HUES64 (cell line): Measurements from ENCODE around the gene CDHR2.
"Not testable (repeated sequence)": the region's sequence is repeated elsewhere in the genome, so short reads cannot be mapped to it uniquely, and the experiment has no call there.

Source experiments
- H3K27ac ChIP-seq: 2 replicates; pipeline ENCODE4 v1.7.0; 2013; ENCODE audit warnings: low read depth, low read length, inconsistent platforms
- H3K27me3 ChIP-seq: 2 replicates; pipeline ENCODE4 v1.6.1; 2013; ENCODE audit warnings: mild to moderate bottlenecking, low read length; ENCODE audit not compliant: insufficient read depth
- H3K36me3 ChIP-seq: 2 replicates; pipeline ENCODE4 v1.6.1; 2013; ENCODE audit warnings: mild to moderate bottlenecking, low read length; ENCODE audit not compliant: insufficient read depth
- H3K4me1 ChIP-seq: 2 replicates; pipeline ENCODE4 v1.6.1; 2013; ENCODE audit warnings: mild to moderate bottlenecking, low read length, moderate library complexity; ENCODE audit not compliant: insufficient read depth
- H3K4me3 ChIP-seq: 2 replicates; pipeline ENCODE4 v1.5.1; 2013; ENCODE audit warnings: mild to moderate bottlenecking, low read length, moderate library complexity
- H3K9ac ChIP-seq: 2 replicates; pipeline ENCODE4 v1.6.1; 2013; ENCODE audit warnings: mild to moderate bottlenecking, low read depth, low read length
- H3K9me3 ChIP-seq: 2 replicates; pipeline ENCODE4 v1.6.1; 2013; ENCODE audit warnings: low read depth, low read length; ENCODE audit not compliant: insufficient read depth
- WGBS: fragments of 150-250, 120-280 bp; methylation state at CpG from one replicate; pipeline ENCODE4 v1.1.7; 2013; ENCODE audit warnings: missing lambda C conversion rate; 5-methylcytosine and 5-hydroxymethylcytosine counted together

Gene CDHR2

DNA sequence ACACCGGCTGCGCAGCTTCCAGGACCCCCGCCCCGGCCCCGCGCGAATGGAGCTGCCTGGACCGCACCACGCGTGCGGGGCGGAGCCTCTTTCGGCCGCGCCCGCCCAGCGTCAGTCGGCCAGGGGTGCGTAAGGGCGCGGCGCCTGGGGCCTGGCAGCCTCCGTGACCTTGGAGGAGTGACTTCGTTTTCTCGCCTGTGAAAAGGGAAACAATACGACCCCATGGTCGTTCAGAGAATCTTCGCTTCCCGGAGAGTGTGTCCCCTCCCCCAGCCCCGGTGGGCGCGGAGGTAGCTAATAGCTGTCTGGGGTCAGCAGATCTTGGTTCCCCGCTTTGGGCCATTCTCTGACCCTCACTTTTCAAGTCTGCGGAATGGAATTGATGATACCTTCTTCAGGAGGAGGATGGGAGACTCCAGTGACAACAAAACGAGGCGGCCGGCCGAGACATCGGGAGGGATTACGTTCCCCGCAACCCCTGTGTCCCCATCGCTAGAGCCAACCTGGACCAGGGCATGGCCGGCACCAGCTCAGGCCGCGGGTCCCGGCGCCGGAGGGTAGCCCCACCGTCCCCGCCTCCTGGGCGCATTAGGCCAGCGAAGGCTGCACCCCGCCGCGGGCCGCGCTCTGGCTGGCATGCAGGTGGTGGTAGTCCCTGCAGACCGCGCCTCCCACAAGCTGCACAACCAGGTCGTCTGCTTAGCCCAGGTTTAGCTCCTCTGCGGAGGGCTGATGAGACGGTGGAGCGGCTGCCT lies 5.5 kb upstream of the CDHR2 start:
- Histone ChIP-seq H3K4me1 (peaks cover 16% of the 10 kb centered on the region), H3K27me3 (peaks cover 26% of the 10 kb centered on the region; the same call in 1 of the 2 replicates), H3K27ac (peak overlapping the region; percentile 54; the same call in 1 of the 2 replicates), H3K9ac (peak overlapping the region; percentile 72), H3K9me3 (no peaks in the 10 kb centered on the region), H3K4me3 (peak overlapping the region; percentile 77), H3K36me3 (no peaks in the 10 kb centered on the region)
- under 1% methylated on average over 63 of the region's 63 CpGs for WGBS

GRCh38 chr5:176545388-176545736 lies 3.8 kb upstream of the CDHR2 start:
- peaks cover 26% of the 10 kb centered on the region; the same call in 1 of the 2 replicates for H3K27me3 ChIP-seq
- no peak overlapping the region for H3K4me3 ChIP-seq
- H3K4me1 ChIP-seq, result peaks cover 14% of the 10 kb centered on the region
- WGBS, result 96% methylated on average over 6 of the region's 6 CpGs
- H3K9ac ChIP-seq, result no peak overlapping the region
- H3K27ac ChIP-seq, result no peak overlapping the region
- H3K9me3 ChIP-seq, result no peaks in the 10 kb centered on the region
- no peaks in the 10 kb centered on the region for H3K36me3 ChIP-seq

DNA sequence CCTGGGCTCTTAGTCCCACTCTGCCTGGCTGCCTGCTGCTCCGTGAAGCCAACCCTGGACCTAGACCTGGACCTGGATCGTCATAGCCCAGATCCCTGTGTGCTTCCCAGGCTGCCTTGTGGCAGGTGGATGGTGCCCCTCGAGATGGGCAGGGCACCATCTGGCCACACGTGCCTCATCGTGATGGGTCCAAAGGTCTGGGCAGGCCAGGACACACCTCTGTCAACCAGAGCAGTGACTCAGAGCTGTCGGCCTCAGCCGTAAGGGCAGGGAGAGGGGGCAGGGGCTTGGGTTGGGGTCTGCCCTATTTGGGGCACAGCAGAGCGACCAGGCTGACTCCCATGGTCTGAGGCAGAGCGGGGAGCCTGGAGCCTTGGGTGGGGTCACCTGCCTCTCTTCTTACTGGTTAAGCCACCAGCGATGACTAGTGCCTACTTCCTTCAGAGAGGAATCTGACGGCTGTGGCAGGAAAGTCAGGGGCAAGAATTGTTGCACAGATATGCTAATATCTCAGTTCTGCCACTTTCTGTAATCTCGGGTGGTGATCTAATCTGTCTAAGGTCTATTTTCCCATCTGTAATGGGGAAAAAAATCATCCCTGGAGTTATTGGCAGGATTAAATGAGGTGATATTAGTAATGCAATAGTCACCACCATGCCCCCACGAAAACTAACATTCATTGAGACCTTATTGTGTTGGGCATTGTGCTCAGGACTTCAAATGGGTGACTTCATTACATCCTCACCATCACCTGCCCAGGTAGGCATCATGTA lies 3.2 kb upstream of the CDHR2 start:
- no peak overlapping the region for H3K27ac ChIP-seq
- no peak overlapping the region for H3K4me3 ChIP-seq
- peaks cover 26% of the 10 kb centered on the region; the same call in 1 of the 2 replicates for H3K27me3 ChIP-seq
- H3K9ac ChIP-seq, result no peak overlapping the region
- H3K4me1 ChIP-seq, result peaks cover 10% of the 10 kb centered on the region
- WGBS, result 84% methylated on average over 13 of the region's 13 CpGs
- H3K36me3 ChIP-seq, result no peaks in the 10 kb centered on the region
- H3K9me3 ChIP-seq, result no peaks in the 10 kb centered on the region

DNA sequence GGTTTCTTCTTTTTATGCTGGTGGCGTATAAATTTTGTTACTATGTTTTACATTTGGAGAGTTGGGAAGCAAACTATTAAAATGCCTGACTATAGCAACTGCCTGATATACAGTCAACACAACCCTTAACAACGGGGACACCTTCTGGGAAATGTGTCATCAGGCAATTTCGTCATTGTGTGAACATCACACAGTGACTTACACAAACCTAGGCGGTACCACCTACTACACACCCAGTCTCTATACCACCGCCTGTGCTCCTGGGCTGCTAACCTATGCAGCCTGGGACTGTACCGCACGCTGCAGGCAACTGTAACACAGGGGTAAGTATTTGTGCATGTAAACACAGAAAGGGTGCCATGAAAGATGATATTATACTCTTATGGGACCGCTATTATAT lies 1.3 kb upstream of the CDHR2 start:
- Histone ChIP-seq H3K9ac (no peak overlapping the region), H3K27ac (no peak overlapping the region)
- WGBS, result 89% methylated on average over 8 of the region's 8 CpGs

GRCh38 chr5:176549871-176550270 lies 729 bp downstream of the CDHR2 start:
- 93% methylated on average over 7 of the region's 7 CpGs for WGBS
- Histone ChIP-seq H3K9ac (no peak overlapping the region), H3K27me3 (peaks cover 2% of the 10 kb centered on the region; the same call in 1 of the 2 replicates), H3K36me3 (no peaks in the 10 kb centered on the region), H3K4me1 (no peaks in the 10 kb centered on the region), H3K27ac (no peak overlapping the region), H3K9me3 (no peaks in the 10 kb centered on the region), H3K4me3 (no peak overlapping the region)

More for the DNA sequence above, 1.3 kb upstream of the CDHR2 start:
- no peaks in the 10 kb centered on the region for H3K9me3 ChIP-seq
- peaks cover 17% of the 10 kb centered on the region; the same call in 1 of the 2 replicates for H3K27me3 ChIP-seq
- H3K4me3 ChIP-seq, result no peak overlapping the region
- H3K4me1 ChIP-seq, result no peaks in the 10 kb centered on the region
- no peaks in the 10 kb centered on the region for H3K36me3 ChIP-seq

GRCh38 chr5:176550275-176550831 lies 1.2 kb downstream of the CDHR2 start:
- Histone ChIP-seq H3K36me3 (no peaks in the 10 kb centered on the region), H3K27me3 (no peaks in the 10 kb centered on the region), H3K27ac (no peak overlapping the region), H3K9me3 (no peaks in the 10 kb centered on the region), H3K4me1 (no peaks in the 10 kb centered on the region), H3K4me3 (no peak overlapping the region), H3K9ac (no peak overlapping the region)
- whole genome bisulfite sequencing, result 89% methylated on average over 16 of the region's 16 CpGs

DNA sequence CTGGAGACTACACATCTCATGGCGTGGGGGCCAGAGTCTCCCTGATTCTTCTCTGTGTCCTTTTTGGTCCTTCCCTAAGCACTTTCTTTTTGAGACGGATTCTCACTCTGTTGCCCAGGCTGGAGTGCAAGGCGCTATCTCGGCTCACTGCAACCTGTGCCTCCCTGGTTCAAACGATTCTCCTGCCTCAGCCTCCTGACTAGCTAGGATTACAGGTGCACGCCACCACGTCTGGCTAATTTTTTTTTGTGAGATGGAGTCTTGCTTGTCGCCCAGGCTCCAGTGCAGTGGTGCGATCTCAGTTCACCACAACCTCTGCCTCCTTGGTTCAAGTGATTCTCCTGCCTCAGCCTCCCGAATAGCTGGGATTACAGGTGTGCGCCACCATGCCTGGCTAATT lies 1.8 kb downstream of the CDHR2 start:
- WGBS, result 94% methylated on average over 11 of the region's 11 CpGs
- not testable (repeated sequence) for H3K4me1 ChIP-seq, H3K4me3 ChIP-seq, H3K27me3 ChIP-seq, H3K36me3 ChIP-seq, H3K9ac ChIP-seq, H3K9me3 ChIP-seq, H3K27ac ChIP-seq

- no peak overlapping the region for H3K4me3 ChIP-seq
- 89% methylated on average over 11 of the region's 11 CpGs for WGBS
- H3K9me3 ChIP-seq, result no peaks in the 10 kb centered on the region
- no peak overlapping the region for H3K27ac ChIP-seq
- no peaks in the 10 kb centered on the region for H3K4me1 ChIP-seq
- H3K9ac ChIP-seq, result no peak overlapping the region
- H3K36me3 ChIP-seq, result no peaks in the 10 kb centered on the region
- H3K27me3 ChIP-seq, result no peaks in the 10 kb centered on the region
Measured at GRCh38 chr5:176552332-176552869, 3.3 kb downstream of the CDHR2 start.

DNA sequence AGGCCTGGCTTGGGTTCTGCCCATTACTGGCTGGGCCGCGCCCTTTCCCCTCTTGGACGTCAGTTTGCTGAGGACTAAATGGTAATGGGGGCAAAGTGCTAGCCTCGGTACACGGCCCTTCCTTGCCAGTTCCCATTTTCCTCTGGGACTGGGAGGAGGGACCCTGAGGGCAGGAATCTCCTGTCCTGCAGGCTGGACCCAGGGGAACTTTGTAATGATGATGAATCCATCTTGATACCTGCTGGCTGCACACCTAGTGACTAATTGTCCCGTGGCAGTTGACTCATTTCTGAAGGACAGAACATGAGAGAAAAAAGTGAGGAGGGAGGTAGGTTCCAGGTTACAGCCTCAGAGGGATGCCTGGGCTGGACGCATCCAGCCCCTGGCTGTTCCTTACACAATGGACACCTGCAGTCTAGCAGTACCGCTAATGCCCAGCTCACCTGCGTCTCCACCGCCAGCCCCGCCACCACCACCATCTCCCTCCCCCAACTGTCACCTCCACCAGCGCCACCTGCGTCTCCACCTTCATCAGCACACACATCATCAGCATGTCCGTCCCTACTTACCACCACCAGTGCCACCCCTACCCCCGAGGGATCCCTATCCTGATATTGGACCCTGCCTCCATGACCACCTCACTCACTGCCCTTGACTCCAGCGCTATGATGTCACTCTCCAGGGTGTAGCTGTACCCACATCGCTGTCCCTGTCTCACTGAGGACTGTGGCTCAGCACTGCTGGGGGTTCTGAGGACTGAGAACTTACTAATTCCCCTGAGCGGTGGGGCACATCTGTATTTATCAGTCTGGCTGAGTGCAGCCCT lies 4.3 kb downstream of the CDHR2 start:
- no peak overlapping the region for H3K27ac ChIP-seq
- no peaks in the 10 kb centered on the region for H3K27me3 ChIP-seq
- H3K4me1 ChIP-seq, result no peaks in the 10 kb centered on the region
- H3K4me3 ChIP-seq, result no peak overlapping the region
- H3K9me3 ChIP-seq, result no peaks in the 10 kb centered on the region
- 71% methylated on average over 18 of the region's 18 CpGs for WGBS
- H3K36me3 ChIP-seq, result no peaks in the 10 kb centered on the region
- no peak overlapping the region for H3K9ac ChIP-seq

GRCh38 chr5:176557846-176558245 lies 8.7 kb downstream of the CDHR2 start:
- Histone ChIP-seq H3K27ac (no peak overlapping the region), H3K9me3 (no peaks in the 10 kb centered on the region), H3K27me3 (no peaks in the 10 kb centered on the region), H3K36me3 (no peaks in the 10 kb centered on the region), H3K4me3 (no peak overlapping the region), H3K9ac (no peak overlapping the region), H3K4me1 (no peaks in the 10 kb centered on the region)
- 97% methylated on average over 12 of the region's 13 CpGs for WGBS
